Measurements from ENCODE around the gene PSRC1.

GRCh38 chr1:109279615-109280278 is 3.2 kb downstream of the PSRC1 start:
- TF ChIP-seq EZH2 (IDR thresholded peaks at IDR 0.05; ENCODE audit: borderline replicate concordance, low read length) (no peak), CTCF (IDR thresholded peaks at IDR 0.05; ENCODE audit: low read length) (no peak)
